IMR-90 (cell line): ENCODE measurements around the gene DNM1. TPM values are rescaled to one million over a fixed set of nuclear protein-coding genes. Genes with fewer than 3 reads are reported as not detected.

Source experiments
- ATAC-seq: fragments of 200-7000 bp; cut with Tn5 transposase; 2 replicates; pipeline ENCODE4 v1.9.1; 2020; ENCODE audit warnings: low read depth, mild to moderate bottlenecking, moderate library complexity
- BruUV-seq: library from RNA; stranded (reverse); fragments of 400-500 nt; replicated peaks from 2 replicates; lab custom pipeline; 2021; lab: Mats Ljungman, UMichigan
- CTCF ChIA-PET: fragments of 300-600 bp; formaldehyde crosslinking; extraction: SDS; loops from one replicate; lab custom pipeline; 2021; ENCODE audit warnings: antibody characterized with exemption; lab: Yijun Ruan, JAX
- POLR2A ChIA-PET: fragments of 300-600 bp; sonication (Branson Sonifier 250); formaldehyde crosslinking; loops from one replicate; lab custom pipeline; 2022; ENCODE audit warnings: antibody characterized with exemption; ENCODE audit not compliant: unreplicated experiment; lab: Charles Lee
- DNase-seq: peaks from one replicate; pipeline ENCODE4 v3.0.0; 2013
- H2AFZ ChIP-seq: replicated peaks from 2 replicates; pipeline ENCODE3; 2013; ENCODE audit warnings: low read length, mild to moderate bottlenecking; ENCODE audit not compliant: poor library complexity
- H2AK5ac ChIP-seq: 2 replicates; pipeline ENCODE4 v1.6.1; 2013; ENCODE audit warnings: low read depth, low read length, inconsistent platforms
- H2AK9ac ChIP-seq: replicated peaks from 2 replicates; pipeline ENCODE3; 2013; ENCODE audit warnings: mild to moderate bottlenecking, low read depth, low read length, moderate library complexity; ENCODE audit not compliant: poor library complexity
- H2BK120ac ChIP-seq: 2 replicates; pipeline ENCODE4 v1.6.1; 2013; ENCODE audit warnings: low read depth, low read length, inconsistent platforms
- H2BK15ac ChIP-seq: 3 replicates; pipeline ENCODE4 v1.6.1; 2013; ENCODE audit warnings: low read depth, low read length, inconsistent platforms
- H2BK20ac ChIP-seq: 2 replicates; pipeline ENCODE4 v1.6.1; 2013; ENCODE audit warnings: low read depth, mild to moderate bottlenecking, inconsistent platforms, low read length, moderate library complexity
- H2BK5ac ChIP-seq: 2 replicates; pipeline ENCODE4 v1.6.1; 2013; ENCODE audit warnings: mild to moderate bottlenecking, low read depth, low read length, inconsistent platforms; ENCODE audit not compliant: poor library complexity, severe bottlenecking
- H3K14ac ChIP-seq: replicated peaks from 2 replicates; pipeline ENCODE4 v1.6.1; 2013; ENCODE audit warnings: low read depth, low read length, inconsistent platforms
- H3K18ac ChIP-seq: 2 replicates; pipeline ENCODE4 v1.6.1; 2013; ENCODE audit warnings: low read depth, low read length, control low read depth
- H3K23ac ChIP-seq: 2 replicates; pipeline ENCODE4 v1.6.1; 2013; ENCODE audit warnings: low read depth, low read length, inconsistent platforms
- H3K27ac ChIP-seq: 2 replicates; pipeline ENCODE4 v1.5.1; 2013; ENCODE audit warnings: mild to moderate bottlenecking, control low read depth, low read length; ENCODE audit not compliant: insufficient read depth
- H3K27me3 ChIP-seq: 2 replicates; pipeline ENCODE4 v1.6.1; 2013; ENCODE audit warnings: low read length; ENCODE audit not compliant: control insufficient read depth, insufficient read depth
- H3K36me3 ChIP-seq: 2 replicates; pipeline ENCODE4 v1.6.1; 2013; ENCODE audit warnings: low read length, mixed read lengths; ENCODE audit not compliant: control insufficient read depth, insufficient read depth
- H3K4ac ChIP-seq: 2 replicates; pipeline ENCODE4 v1.6.1; 2013; ENCODE audit warnings: low read depth, low read length, inconsistent platforms
- H3K4me1 ChIP-seq: 2 replicates; pipeline ENCODE4 v1.6.1; 2013; ENCODE audit warnings: low read length, mixed read lengths; ENCODE audit not compliant: control insufficient read depth, insufficient read depth
- H3K4me2 ChIP-seq: 2 replicates; pipeline ENCODE4 v1.6.1; 2013; ENCODE audit warnings: low read depth, mild to moderate bottlenecking, control low read depth, low read length, moderate library complexity
- H3K4me3 ChIP-seq: 2 replicates; pipeline ENCODE4 v1.5.1; 2013; ENCODE audit warnings: low read depth, mild to moderate bottlenecking, control low read depth, low read length, moderate library complexity; ENCODE audit not compliant: insufficient read depth
- H3K56ac ChIP-seq: 2 replicates; pipeline ENCODE4 v1.6.1; 2013; ENCODE audit warnings: low read length, inconsistent platforms; ENCODE audit not compliant: insufficient read depth; ENCODE audit errors: extremely low read depth
- H3K79me1 ChIP-seq, 2 experiments: 2 replicates each; pipeline ENCODE4 v1.6.1; 2013; ENCODE audit warnings: low read length in 2 of 2, inconsistent platforms in 1 of 2, low read depth in 1 of 2
- H3K9ac ChIP-seq: 2 replicates; pipeline ENCODE4 v1.6.1; 2013; ENCODE audit warnings: low read depth, low read length, control low read depth
- H3K9me1 ChIP-seq: 2 replicates; pipeline ENCODE4 v1.6.1; 2013; ENCODE audit warnings: low read length, inconsistent platforms; ENCODE audit not compliant: insufficient read depth
- H3K9me3 ChIP-seq: 2 replicates; pipeline ENCODE4 v1.6.1; 2013; ENCODE audit warnings: low read length; ENCODE audit not compliant: control insufficient read depth, insufficient read depth
- H4K20me1 ChIP-seq: 2 replicates; pipeline ENCODE4 v1.6.1; 2013; ENCODE audit warnings: low read length, inconsistent platforms; ENCODE audit not compliant: insufficient read depth
- H4K5ac ChIP-seq: 2 replicates; pipeline ENCODE4 v1.6.1; 2013; ENCODE audit warnings: mild to moderate bottlenecking, low read depth, low read length, control low read depth
- H4K8ac ChIP-seq, 2 experiments: 2 replicates each; pipeline ENCODE4 v1.6.1; 2013; ENCODE audit warnings: low read depth in 2 of 2, low read length in 2 of 2, control low read depth in 1 of 2, inconsistent platforms in 1 of 2
- H4K91ac ChIP-seq: 2 replicates; pipeline ENCODE4 v1.6.1; 2013; ENCODE audit warnings: low read depth, low read length, inconsistent platforms; ENCODE audit not compliant: insufficient read depth
- BHLHE40 ChIP-seq: fragments of 150-350 bp; IDR thresholded peaks from 2 replicates; pipeline ENCODE4 v1.6.1; 2016; ENCODE audit warnings: mild to moderate bottlenecking, low read depth, low read length
- CEBPB ChIP-seq: IDR thresholded peaks from 2 replicates; pipeline ENCODE4 v1.6.1; 2012; ENCODE audit warnings: low read depth, low read length, improper control_type of control experiment
- FOS ChIP-seq: fragments of 150-350 bp; IDR thresholded peaks from 2 replicates; pipeline ENCODE4 v1.6.1; 2016; ENCODE audit warnings: low read depth, low read length
- RCOR1 ChIP-seq: IDR thresholded peaks from 2 replicates; pipeline ENCODE4 v1.6.1; 2012; ENCODE audit warnings: mild to moderate bottlenecking, low read length, improper control_type of control experiment; ENCODE audit not compliant: insufficient replicate concordance
- WGBS, 2 experiments: methylation state at CpG; one replicate each; pipeline versions ENCODE4 v1.1.5 to v1.1.7; 2013; ENCODE audit warnings: missing lambda C conversion rate in 2 of 2; ENCODE audit not compliant: insufficient read length in 1 of 2; ENCODE audit errors: extremely low coverage in 2 of 2; 5-methylcytosine and 5-hydroxymethylcytosine counted together
- dilution Hi-C: fragments of 300-500 bp; cut with HindIII; formaldehyde crosslinking; loops from one replicate; pipeline ENCODE4 v1.14.3; 2018; ENCODE audit warnings: low sequenced_read_pairs; ENCODE audit not compliant: unreplicated experiment
- in situ Hi-C: fragments of 300-500 bp; cut with MboI; formaldehyde crosslinking; loops from 3 replicates; pipeline ENCODE4 v1.14.3; 2019; ENCODE audit warnings: low sequenced_read_pairs, inconsistent platforms, mixed read lengths
- intact Hi-C: fragments of 100-400 bp; cut with micrococcal nuclease; formaldehyde crosslinking; loops from 2 replicates; pipeline ENCODE4 v1.10.0; 2022
- polyA plus RNA-seq, 3 experiments: library from polyadenylated mRNA; depleted of rRNA; stranded (reverse); fragments of >200 nt; gene quantifications; 2 replicates each; pipeline ENCODE4 v1.2.3, GENCODE V29; 2012; ENCODE audit warnings: low replicate concordance in 1 of 3
- total RNA-seq: library from RNA; depleted of rRNA; stranded (reverse); fragments of >200 nt; gene quantifications from 2 replicates; pipeline ENCODE4 v1.2.3, GENCODE V29; 2012

The DNM1 gene
- total and polyA plus RNA-seq, 2 of the 4 experiments (the other 2 are of a cell fraction), result 13.6 to 17.7 TPM

- Histone ChIP-seq H2AK9ac (peak overlapping the region; percentile 79), H4K8ac (peak overlapping the region in 1 of 2 experiments; percentile 35; a peak in 1 of 4 replicates), H2BK20ac (0 out of 2 replicates have a peak overlapping the region, but pooled peaks have one; percentile 30), H3K9me3 (no peaks in the 10 kb centered on the region), H2BK15ac (peak overlapping the region; percentile 74; the same call in 1 of the 3 replicates), H4K5ac (no peak overlapping the region), H3K14ac (peak overlapping the region; percentile 72; the same call in 1 of the 2 replicates), H3K27ac (no peak overlapping the region), H3K23ac (0 out of 2 replicates have a peak overlapping the region, but pooled peaks have one; percentile 28), H3K4ac (peak overlapping the region; percentile 70; the same call in 1 of the 2 replicates), H2AK5ac (peak overlapping the region; percentile 93), H3K56ac (no peak overlapping the region), H4K91ac (peak overlapping the region; percentile 63), H3K4me1 (peaks cover 5% of the 10 kb centered on the region), H3K4me2 (no peak overlapping the region), H3K4me3 (no peak overlapping the region), H3K18ac (no peak overlapping the region), H3K27me3 (no peaks in the 10 kb centered on the region), H2BK120ac (peak overlapping the region; percentile 46), H2BK5ac (no peak overlapping the region), H3K9me1 (peaks cover 8% of the 10 kb centered on the region; the same call in 1 of the 2 replicates), H3K9ac (no peak overlapping the region), H2AFZ (no peak overlapping the region), H3K79me1 (peaks cover 0 to 5% of the 10 kb centered on the region in 2 experiments; a peak in 1 of 4 replicates), H4K20me1 (no peaks in the 10 kb centered on the region), H3K36me3 (peaks cover 2% of the 10 kb centered on the region; the same call in 1 of the 2 replicates)
- DNase-seq, result peak; percentile 28
- 0 out of 2 replicates have a peak, but pooled peaks have one; percentile 26 for TF ChIP-seq FOS
- 0 out of 2 replicates have a peak, but pooled peaks have one; percentile 15 for TF ChIP-seq CEBPB
- no peak for TF ChIP-seq BHLHE40
- no peak for TF ChIP-seq RCOR1
- no TSS peak for BruUV-seq
- WGBS, 2 experiments, result 96% methylated on average over 5 of the region's 16 CpGs; no CpG with 5 or more reads in 1 of the 2 experiments
- dilution Hi-C loops (no loop called here), intact Hi-C loops (no loop called here), in situ Hi-C loops (loop anchor here (10.0 kb wide), 1 partner anchor 258 kb away; the partner anchor contains the start of gene SPTAN1)
- ChIA-PET CTCF (interaction anchor here (1.0 to 1.8 kb wide), 3 partner anchors 10 to 66 kb away, joined by 3 to 8 read pairs (median 6); no protein-coding TSS in a partner anchor), POLR2A (no interaction called here)
- ATAC-seq, result no peak
These were observed 93.4 kb downstream of the DNM1 start for GRCh38 chr9:128296340-128297220.
